ENCODE measurements around the gene EYA4.

EYA4 gene, protein sequence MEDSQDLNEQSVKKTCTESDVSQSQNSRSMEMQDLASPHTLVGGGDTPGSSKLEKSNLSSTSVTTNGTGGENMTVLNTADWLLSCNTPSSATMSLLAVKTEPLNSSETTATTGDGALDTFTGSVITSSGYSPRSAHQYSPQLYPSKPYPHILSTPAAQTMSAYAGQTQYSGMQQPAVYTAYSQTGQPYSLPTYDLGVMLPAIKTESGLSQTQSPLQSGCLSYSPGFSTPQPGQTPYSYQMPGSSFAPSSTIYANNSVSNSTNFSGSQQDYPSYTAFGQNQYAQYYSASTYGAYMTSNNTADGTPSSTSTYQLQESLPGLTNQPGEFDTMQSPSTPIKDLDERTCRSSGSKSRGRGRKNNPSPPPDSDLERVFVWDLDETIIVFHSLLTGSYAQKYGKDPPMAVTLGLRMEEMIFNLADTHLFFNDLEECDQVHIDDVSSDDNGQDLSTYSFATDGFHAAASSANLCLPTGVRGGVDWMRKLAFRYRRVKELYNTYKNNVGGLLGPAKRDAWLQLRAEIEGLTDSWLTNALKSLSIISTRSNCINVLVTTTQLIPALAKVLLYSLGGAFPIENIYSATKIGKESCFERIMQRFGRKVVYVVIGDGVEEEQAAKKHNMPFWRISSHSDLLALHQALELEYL
- 0 reads per million in 3 experiments for total RNA-seq

- no peak for DNase-seq
Measured at GRCh38 chr6:133241086-133241900, at the start of gene EYA4. Gene EYA4 (plus strand): TSS chr6:133241357. CDS start chr6:133274781, 33,424 bp downstream.

DNA sequence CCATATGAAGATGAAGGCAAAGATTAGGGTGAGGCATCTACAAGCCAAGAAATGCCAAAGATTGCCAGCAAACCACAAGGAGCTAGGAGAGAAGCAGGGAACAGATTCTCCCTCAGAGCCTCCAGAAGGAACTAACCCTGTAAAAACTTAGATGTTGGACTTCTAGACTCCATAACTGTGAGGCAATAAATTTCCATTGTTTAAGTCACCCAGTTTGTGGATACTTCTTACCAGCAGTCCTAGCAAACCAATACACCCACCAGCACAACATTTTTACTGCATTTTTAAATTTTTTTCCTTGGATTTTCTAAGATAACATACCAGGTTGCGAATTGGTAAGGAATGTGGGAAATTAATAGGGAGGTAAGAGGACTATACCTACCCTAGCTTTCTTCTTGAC is 47.8 kb upstream of the EYA4 start:
- DNase-seq, result no peak

- DNase-seq, result no peak
Measured at GRCh38 chr6:133198725-133199124, 42.4 kb upstream of the EYA4 start.

- no peak for DNase-seq
Measured at GRCh38 chr6:133201231-133201630, 39.9 kb upstream of the EYA4 start.

- no peak for DNase-seq
Measured at GRCh38 chr6:133202610-133203343, 38.4 kb upstream of the EYA4 start.

GRCh38 chr6:133203344-133203697 is 37.8 kb upstream of the EYA4 start:
- no peak for DNase-seq

DNA sequence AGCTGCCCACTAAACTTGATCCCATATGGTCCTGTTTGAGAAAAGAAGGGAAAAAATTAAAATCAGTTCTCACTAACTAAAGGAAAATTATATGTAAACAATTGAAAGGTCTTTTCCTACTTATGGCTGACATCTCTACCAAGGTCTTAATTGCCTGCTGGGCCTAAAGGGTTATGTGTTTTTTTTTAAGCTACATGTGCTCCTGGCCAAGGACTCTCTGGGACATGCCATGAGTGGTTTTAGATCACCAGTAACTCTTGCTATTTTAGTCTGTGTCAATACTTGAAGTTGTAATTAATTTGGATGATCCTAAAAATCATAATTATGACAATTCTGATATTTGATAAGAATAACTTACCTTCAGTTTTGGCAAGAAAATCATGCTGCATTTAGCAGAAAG is 35.9 kb upstream of the EYA4 start:
- no peak for DNase-seq

DNA sequence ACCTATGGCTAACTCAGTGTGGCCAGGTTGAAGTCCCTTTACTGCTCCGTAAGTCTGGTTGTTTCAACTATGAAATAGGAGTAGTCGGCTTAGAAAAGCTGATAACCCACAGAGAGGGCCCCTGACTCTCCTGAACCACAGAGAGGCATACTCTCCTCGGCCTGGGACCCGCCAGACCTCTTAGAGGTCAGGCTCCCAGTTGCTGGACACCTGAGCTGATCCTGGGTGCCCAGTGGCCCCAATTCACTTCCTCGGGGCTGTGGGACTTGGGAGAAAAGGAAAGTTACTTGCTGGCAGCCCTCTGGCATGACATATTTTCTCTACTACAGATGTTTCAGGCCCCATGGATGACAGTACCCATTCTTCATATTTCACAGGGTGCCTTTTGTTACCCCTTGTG is 34.2 kb upstream of the EYA4 start:
- no peak for DNase-seq

DNA sequence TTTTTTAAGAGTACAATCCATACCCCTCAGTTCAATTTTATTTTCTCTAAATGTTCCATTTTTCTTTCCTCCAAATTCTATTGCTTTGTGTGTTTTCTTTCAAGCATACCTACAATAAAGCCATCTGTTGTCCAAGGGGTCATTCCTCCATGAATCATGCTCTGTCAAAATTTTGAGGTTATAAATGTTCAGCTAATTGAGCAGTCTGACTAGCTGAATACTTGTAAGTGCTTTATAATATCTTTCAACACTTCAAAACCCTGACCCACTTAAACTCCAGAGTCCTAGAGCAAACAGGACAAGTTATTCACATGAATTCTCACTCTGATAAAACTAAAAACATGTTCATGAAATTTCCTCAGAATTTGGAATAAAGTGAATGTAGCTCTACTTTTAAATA is 33.4 kb upstream of the EYA4 start:
- no peak for DNase-seq

DNA sequence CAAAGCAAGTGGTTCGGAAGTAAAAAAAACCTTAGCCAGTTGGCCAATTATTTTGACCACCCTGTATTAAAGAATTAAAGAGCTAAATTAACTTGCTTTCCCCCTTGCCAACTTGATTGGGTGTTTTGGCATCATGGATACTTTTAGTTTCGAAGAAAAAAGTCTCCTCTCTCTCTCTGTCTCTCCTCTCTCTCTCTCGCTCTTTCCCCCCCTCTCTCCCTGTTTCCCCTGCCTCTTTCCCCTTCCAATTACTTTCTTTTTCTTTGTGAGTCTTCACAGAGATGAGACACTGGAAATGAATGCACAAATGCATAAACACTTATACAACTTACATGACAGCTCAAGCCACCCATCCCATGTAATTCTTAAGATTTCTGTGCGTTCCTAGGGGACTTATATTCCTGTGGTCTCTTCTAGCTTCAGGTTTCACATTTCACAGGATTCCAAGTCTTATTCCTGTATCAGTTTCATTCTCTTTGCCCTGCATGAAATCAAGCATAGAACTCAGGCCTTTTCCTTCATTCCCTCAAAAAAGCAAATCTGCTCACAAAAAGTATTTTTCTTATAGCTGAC is 32.9 kb upstream of the EYA4 start:
- no peak for DNase-seq

DNA sequence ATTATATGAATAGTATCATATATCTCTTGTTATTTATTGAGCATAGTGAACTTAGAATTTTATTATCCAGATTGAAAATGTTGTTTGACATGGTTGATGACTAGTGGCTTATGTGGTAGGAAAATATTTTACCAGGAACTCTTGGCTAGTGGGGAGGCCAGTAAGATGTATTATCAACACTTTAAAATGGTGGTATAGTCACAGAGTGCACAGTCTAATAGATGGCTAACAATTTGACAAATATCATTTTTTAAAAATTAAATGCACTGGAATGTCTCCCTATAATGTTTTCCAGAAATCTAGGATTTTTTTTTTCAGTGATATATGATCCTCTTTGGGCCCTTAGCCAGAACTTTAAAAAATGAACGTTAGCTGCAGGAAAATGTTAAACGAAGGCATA is 26.9 kb upstream of the EYA4 start:
- DNase-seq, result no peak

DNA sequence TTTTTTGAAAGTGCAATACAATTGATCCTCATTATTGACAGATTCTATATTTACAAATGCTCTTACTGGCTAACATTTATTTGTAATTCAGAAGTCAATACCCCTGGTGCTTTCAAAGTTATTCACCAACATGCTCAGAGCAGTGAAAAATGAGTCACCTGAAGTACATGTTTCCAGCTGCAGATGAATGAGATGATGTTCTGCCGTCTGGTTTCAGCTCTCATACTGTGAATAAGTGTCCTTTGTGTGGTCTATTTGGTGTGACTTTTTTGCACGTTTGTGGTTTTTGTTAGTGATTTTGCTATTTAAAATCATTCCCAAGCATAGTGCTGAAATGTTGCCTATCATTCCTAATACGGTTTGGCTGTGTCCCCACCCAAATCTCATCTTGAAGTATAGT is 22.3 kb upstream of the EYA4 start:
- DNase-seq, result no peak

GRCh38 chr6:133223452-133224029 is 17.6 kb upstream of the EYA4 start:
- DNase-seq, result no peak

DNA sequence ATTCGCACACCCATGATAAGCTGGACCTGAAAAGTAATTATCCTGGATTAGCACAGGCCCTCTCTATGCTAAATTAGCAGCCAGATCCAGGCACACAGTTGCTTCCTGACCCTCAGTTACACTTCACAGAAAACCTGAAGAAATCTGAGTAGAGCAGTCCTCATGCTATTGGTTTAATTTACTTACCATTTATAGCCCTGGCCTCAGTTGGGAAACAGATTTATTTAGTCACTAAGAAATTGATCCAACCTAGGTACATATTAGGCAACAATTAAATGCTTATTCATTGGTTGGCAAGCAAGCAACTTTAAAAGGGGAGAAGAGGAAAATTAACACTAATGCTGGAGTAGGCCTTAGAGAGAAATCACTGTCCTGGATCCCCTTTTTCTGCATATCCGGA is 15.6 kb upstream of the EYA4 start:
- no peak for DNase-seq

DNA sequence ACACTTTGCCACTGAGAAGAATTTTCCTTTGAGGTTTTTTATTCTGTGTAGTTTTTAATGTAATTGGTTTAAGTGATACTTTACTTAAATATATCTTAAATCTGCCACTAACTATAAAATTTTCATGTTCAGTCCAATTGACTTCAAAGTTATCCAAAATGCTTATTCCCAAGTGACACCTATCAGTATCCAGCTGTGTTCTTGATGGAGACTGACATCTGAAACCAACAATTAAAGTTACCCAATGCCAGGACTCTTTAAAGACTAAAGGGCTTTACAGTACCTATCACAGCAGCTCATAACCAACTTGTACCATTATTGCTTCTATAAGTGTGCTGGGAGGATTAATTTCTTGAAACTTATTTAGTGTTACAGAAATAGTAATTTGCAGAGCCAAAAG is 13.8 kb upstream of the EYA4 start:
- no peak for DNase-seq

DNA sequence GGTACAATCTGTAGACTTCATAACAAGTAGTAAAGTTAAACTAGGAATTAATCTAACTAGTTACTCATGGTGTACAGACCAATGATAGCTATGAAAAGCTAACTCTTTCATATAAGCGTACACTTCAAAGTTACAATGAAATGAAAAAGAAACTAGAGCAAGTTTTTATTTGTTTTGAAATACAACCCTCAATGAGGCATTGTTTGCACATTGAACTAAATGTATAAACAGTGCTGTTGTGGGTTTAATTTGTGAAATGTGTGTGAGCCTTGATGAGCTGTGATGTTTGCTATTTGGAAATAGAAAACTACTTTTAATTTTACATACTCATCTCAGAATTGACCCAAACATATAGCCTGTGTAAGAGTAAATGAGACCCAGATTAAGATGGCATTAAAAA is 11.1 kb upstream of the EYA4 start:
- no peak for DNase-seq

DNA sequence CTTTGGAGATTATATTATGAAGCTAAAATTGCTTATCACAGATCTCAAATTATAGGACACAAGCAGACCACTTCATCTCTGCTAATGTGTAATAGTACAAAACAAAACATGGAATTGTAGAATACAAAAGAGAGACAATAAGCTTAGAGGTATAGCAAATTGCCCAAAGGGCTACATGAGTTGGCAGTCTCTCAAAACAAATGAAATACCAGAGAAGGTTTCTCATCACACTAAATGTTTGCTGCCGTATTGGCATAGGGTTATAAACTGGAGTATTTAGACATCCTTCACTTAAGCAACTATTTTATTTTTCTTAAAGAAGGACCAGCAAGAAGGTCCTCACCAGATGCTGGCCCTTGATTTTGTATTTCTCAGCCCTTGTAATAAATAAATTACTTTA is 5.9 kb upstream of the EYA4 start:
- no peak for DNase-seq

- DNase-seq, result no peak
Measured at GRCh38 chr6:133236932-133237331, 4.2 kb upstream of the EYA4 start.

GRCh38 chr6:133240511-133241085 is 559 bp upstream of the EYA4 start:
- DNase-seq, result no peak

DNA sequence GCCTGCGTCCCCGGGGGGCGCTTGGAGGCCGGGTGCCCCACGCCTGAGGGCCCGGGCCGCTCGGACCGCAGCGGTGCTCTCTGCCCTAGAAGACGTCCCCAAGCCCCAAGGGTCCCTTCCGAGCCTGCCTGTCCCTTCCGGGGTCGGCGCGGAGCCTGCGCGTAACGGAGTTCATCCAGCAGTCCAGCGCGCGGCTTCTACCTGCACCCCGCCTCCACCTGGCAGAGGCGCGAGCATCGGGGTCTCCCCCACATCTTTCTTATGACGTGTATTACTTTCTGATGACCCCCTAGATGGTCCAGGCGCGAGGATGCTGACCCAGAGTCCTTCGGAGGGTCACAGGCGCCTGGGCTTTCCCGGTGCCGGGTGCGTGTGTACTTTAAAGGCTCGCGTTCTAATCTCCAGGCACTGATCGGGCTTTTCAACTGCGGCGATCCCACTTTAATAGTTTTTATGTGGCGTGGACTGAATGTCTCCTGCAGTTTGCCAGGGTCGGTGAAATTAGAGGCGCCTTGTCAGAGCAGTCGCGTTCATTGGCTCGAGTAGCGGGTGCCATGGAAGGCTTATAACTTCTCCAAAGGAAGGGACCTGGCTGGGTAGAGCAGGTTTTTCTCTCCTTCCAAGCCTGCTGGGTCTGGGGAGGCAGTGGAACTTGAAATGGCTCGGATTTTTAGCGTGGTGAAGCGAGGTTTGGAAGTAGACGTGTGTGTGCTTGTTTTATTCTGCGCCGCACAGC is 912 bp downstream of the EYA4 start:
- no peak for DNase-seq

All from central memory CD4-positive, alpha-beta T cell (primary cell).